SHP77 treated with DMSO at 0.1 percent for 48 hours (cell line): ENCODE results near the gene NELFCD.
"Not testable (repeated sequence)": the region's sequence is repeated elsewhere in the genome, so short reads cannot be mapped to it uniquely, and the experiment has no call there.

ENCODE experiments used
- DNase-seq: peaks from one replicate; lab custom pipeline; 2025; lab: John Stamatoyannopoulos, UW

The NELFCD gene

GRCh38 chr20:59010321-59010994, 29.4 kb downstream of the NELFCD start:
- no peak for DNase-seq

GRCh38 chr20:59010995-59011873, 30.2 kb downstream of the NELFCD start:
- DNase-seq, result no peak

GRCh38 chr20:59011874-59012157, 30.8 kb downstream of the NELFCD start:
- not testable (repeated sequence) for DNase-seq

- DNase-seq, result no peak
Observed at GRCh38 chr20:59013031-59013951, 32.2 kb downstream of the NELFCD start.

GRCh38 chr20:59013959-59014608, 33.0 kb downstream of the NELFCD start:
- no peak for DNase-seq

GRCh38 chr20:59014680-59015389, 33.8 kb downstream of the NELFCD start:
- no peak for DNase-seq

GRCh38 chr20:59015411-59015810, 34.4 kb downstream of the NELFCD start:
- no peak for DNase-seq

- no peak for DNase-seq
Observed at GRCh38 chr20:59015812-59016711, 35.0 kb downstream of the NELFCD start.

- DNase-seq, result no peak
Observed at GRCh38 chr20:59016795-59017492, 35.9 kb downstream of the NELFCD start.

- DNase-seq, result no peak
Observed at GRCh38 chr20:59017493-59018231, 36.6 kb downstream of the NELFCD start.

- no peak for DNase-seq
Observed at GRCh38 chr20:59018817-59019216, 37.8 kb downstream of the NELFCD start.

GRCh38 chr20:59019217-59019616, 38.2 kb downstream of the NELFCD start, which contains the start of gene TUBB1:
Gene TUBB1 (plus strand): TSS chr20:59019429. CDS start chr20:59019523, 94 bp downstream.
- DNase-seq, result no peak

- no peak for DNase-seq
Observed at GRCh38 chr20:59020938-59021551, 40.0 kb downstream of the NELFCD start.

GRCh38 chr20:59022754-59023153, 41.7 kb downstream of the NELFCD start:
- no peak for DNase-seq

- no peak for DNase-seq
Observed at GRCh38 chr20:59023616-59024015, 42.6 kb downstream of the NELFCD start.

- no peak for DNase-seq
Observed at GRCh38 chr20:59024111-59024530, 43.1 kb downstream of the NELFCD start.

GRCh38 chr20:59025086-59025485, 44.0 kb downstream of the NELFCD start:
- no peak for DNase-seq

GRCh38 chr20:59025511-59025910, 44.5 kb downstream of the NELFCD start:
- DNase-seq, result no peak
